ENCODE measurements around the gene SPESP1.
"Not testable (repeated sequence)": the region's sequence is repeated elsewhere in the genome, so short reads cannot be mapped to it uniquely, and the experiment has no call there.

The SPESP1 gene

GRCh38 chr15:68966996-68967395 lies 36.7 kb downstream of the SPESP1 start:
- H3K27me3 ChIP-seq (ENCODE audit: control insufficient read depth in 1 of 2, insufficient read depth in 2 of 2, low read length in 2 of 2), result no peaks in the 10 kb centered on the region
- H3K9ac ChIP-seq (ENCODE audit: low read length), result no peak overlapping the region
- no peaks in the 10 kb centered on the region for H3K9me3 ChIP-seq (ENCODE audit: low read length)
- H3K36me3 ChIP-seq (ENCODE audit: insufficient read depth, low read length), result no peaks in the 10 kb centered on the region
- no peaks in the 10 kb centered on the region for H3K4me1 ChIP-seq (ENCODE audit: insufficient read depth, low read length)
- no peak overlapping the region for H3K27ac ChIP-seq (ENCODE audit: low read depth, low read length)
- no peak overlapping the region for H3K4me3 ChIP-seq (ENCODE audit: low read depth in 1 of 2, low read length in 2 of 2)

- Histone ChIP-seq H3K9me3 (ENCODE audit: low read length) (no peaks in the 10 kb centered on the region), H3K27ac (ENCODE audit: low read depth, low read length) (no peak overlapping the region), H3K4me1 (ENCODE audit: insufficient read depth, low read length) (peaks cover 9% of the 10 kb centered on the region), H3K36me3 (ENCODE audit: insufficient read depth, low read length) (no peaks in the 10 kb centered on the region), H3K9ac (ENCODE audit: low read length) (no peak overlapping the region), H3K27me3 (ENCODE audit: control insufficient read depth in 1 of 2, insufficient read depth in 2 of 2, low read length in 2 of 2) (no peaks in the 10 kb centered on the region), H3K4me3 (ENCODE audit: low read depth in 1 of 2, low read length in 2 of 2) (no peak overlapping the region)
These were observed 37.6 kb downstream of the SPESP1 start for GRCh38 chr15:68967948-68968347.

GRCh38 chr15:68969298-68969697 lies 39.0 kb downstream of the SPESP1 start:
- Histone ChIP-seq H3K4me3 (ENCODE audit: low read depth in 1 of 2, low read length in 2 of 2) (no peak overlapping the region), H3K9me3 (ENCODE audit: low read length) (no peaks in the 10 kb centered on the region), H3K27ac (ENCODE audit: low read depth, low read length) (no peak overlapping the region), H3K27me3 (ENCODE audit: control insufficient read depth in 1 of 2, insufficient read depth in 2 of 2, low read length in 2 of 2) (no peaks in the 10 kb centered on the region), H3K36me3 (ENCODE audit: insufficient read depth, low read length) (no peaks in the 10 kb centered on the region), H3K4me1 (ENCODE audit: insufficient read depth, low read length) (peaks cover 10% of the 10 kb centered on the region), H3K9ac (ENCODE audit: low read length) (no peak overlapping the region)

DNA sequence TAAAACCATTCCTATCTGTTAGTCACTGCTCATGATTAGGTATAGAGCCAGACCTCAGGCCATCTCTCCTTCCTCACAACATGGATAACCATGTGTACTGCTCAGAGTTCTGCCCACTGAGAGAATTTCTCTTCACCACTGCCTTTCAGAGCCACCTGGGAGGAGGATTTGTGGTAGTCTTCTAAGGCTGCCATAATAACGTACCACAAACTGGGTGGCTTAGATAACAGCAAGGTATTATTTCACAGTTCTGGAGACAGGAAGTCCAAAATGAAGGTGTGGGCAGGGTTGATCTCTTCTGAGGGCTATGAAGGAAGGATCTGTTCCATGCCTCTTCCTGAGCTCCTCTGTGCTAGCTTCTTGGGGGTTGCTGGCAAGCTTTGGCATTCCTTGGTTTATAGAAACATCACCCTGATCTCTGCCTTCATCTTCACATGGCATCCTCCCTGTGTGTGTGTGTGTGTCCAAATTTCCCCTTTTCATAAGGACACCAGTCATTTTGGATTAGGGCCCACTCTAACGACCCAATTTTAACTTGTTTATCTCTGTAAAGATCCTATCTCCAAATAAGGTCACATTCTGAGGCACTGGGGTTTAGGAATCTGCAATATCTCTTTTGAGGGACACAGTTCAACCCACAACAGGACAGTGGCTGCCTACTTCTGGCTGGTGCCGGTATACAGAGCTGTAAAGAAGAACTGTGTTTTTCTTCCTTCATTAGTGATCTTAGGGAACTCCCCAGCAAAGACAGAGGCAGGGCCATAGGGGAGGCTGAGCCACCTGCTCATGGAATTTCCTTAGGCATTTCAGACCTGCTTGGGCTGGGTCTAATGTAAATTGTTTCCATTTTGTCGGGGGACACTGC lies 42.1 kb downstream of the SPESP1 start:
- Histone ChIP-seq H3K4me3 (ENCODE audit: low read depth in 1 of 2, low read length in 2 of 2) (no peak overlapping the region), H3K9me3 (ENCODE audit: low read length) (no peaks in the 10 kb centered on the region), H3K4me1 (ENCODE audit: insufficient read depth, low read length) (peaks cover 10% of the 10 kb centered on the region), H3K27ac (ENCODE audit: low read depth, low read length) (no peak overlapping the region), H3K27me3 (ENCODE audit: control insufficient read depth in 1 of 2, insufficient read depth in 2 of 2, low read length in 2 of 2) (no peaks in the 10 kb centered on the region), H3K36me3 (ENCODE audit: insufficient read depth, low read length) (no peaks in the 10 kb centered on the region), H3K9ac (ENCODE audit: low read length) (no peak overlapping the region)

DNA sequence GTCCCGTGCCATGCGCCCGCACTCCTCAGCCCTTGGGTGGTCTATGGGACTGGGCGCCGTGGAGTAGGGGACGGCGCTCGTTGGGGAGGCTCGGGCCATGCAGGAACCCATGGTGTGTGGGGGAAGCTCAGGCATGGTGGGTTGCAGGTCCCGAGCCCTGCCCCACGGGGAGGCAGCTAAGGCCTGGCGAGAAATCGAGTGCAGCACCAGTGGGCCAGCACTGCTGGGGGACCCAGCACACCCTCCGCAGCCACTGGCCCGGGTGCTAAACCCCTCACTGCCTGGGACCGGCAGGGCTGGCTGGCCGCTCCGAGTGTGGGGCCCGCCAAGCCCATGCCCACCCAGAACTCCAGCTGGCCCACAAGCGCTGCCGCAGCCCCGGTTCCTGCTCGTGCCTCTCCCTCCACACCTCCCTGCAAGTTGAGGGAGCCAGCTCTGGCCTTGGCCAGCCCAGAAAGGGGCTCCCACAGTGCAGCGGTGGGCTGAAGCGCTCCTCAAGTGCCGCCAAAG lies 45.4 kb downstream of the SPESP1 start:
- H3K9me3 ChIP-seq (ENCODE audit: low read length); H3K27me3 ChIP-seq (ENCODE audit: control insufficient read depth in 1 of 2, insufficient read depth in 2 of 2, low read length in 2 of 2); H3K36me3 ChIP-seq (ENCODE audit: insufficient read depth, low read length); H3K27ac ChIP-seq (ENCODE audit: low read depth, low read length); H3K4me3 ChIP-seq (ENCODE audit: low read depth in 1 of 2, low read length in 2 of 2); H3K9ac ChIP-seq (ENCODE audit: low read length): not testable (repeated sequence)
- peaks cover 10% of the 10 kb centered on the region for H3K4me1 ChIP-seq (ENCODE audit: insufficient read depth, low read length)

DNA sequence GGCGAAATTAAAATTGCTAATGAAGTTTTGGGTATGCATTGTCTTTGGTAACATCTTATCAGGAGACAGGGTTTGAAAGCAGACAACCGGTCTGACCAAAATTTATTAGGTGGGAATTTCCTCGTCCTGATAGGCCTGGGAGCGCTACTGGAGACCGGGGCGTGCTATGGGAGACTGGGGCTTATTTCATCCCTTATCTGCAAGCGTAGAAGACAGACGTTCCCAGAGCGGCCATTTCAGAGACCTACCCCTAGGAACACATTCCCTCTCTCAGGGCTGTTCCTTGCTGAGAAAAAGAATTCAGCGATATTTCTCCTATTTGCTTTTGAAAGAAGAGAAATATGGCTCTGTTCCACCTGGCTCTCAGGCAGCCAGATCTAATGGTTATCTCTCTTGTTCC lies 47.1 kb downstream of the SPESP1 start:
- H3K27ac ChIP-seq (ENCODE audit: low read depth, low read length); H3K4me3 ChIP-seq (ENCODE audit: low read depth in 1 of 2, low read length in 2 of 2); H3K4me1 ChIP-seq (ENCODE audit: insufficient read depth, low read length); H3K36me3 ChIP-seq (ENCODE audit: insufficient read depth, low read length); H3K9me3 ChIP-seq (ENCODE audit: low read length); H3K27me3 ChIP-seq (ENCODE audit: control insufficient read depth in 1 of 2, insufficient read depth in 2 of 2, low read length in 2 of 2); H3K9ac ChIP-seq (ENCODE audit: low read length): not testable (repeated sequence)

DNA sequence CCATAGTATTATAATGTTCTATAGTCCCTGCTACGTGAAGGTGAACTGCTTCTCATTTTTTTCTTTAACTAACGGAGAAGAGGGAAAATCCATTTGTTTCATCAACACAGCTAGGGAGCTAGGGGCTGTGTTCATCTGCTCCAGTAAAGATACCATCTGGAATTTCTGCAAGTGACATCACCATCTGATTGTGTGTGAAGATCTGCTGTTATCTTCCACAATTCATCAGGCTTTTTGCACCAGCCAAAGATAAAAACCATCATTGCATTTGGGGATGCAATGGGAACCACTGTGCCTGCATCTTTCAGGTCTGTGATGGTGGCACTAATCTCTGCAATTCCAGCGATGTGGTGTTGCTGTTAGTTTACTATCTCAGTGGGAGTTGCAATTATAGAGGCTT lies 48.7 kb downstream of the SPESP1 start:
- Histone ChIP-seq H3K27ac (ENCODE audit: low read depth, low read length) (no peak overlapping the region), H3K9me3 (ENCODE audit: low read length) (no peaks in the 10 kb centered on the region), H3K4me3 (ENCODE audit: low read depth in 1 of 2, low read length in 2 of 2) (no peak overlapping the region), H3K36me3 (ENCODE audit: insufficient read depth, low read length) (no peaks in the 10 kb centered on the region), H3K9ac (ENCODE audit: low read length) (no peak overlapping the region), H3K27me3 (ENCODE audit: control insufficient read depth in 1 of 2, insufficient read depth in 2 of 2, low read length in 2 of 2) (no peaks in the 10 kb centered on the region), H3K4me1 (ENCODE audit: insufficient read depth, low read length) (no peaks in the 10 kb centered on the region)

- Histone ChIP-seq H3K4me1 (ENCODE audit: insufficient read depth, low read length) (no peaks in the 10 kb centered on the region), H3K27me3 (ENCODE audit: control insufficient read depth in 1 of 2, insufficient read depth in 2 of 2, low read length in 2 of 2) (no peaks in the 10 kb centered on the region), H3K9ac (ENCODE audit: low read length) (no peak overlapping the region), H3K27ac (ENCODE audit: low read depth, low read length) (no peak overlapping the region), H3K36me3 (ENCODE audit: insufficient read depth, low read length) (no peaks in the 10 kb centered on the region), H3K9me3 (ENCODE audit: low read length) (no peaks in the 10 kb centered on the region), H3K4me3 (ENCODE audit: low read depth in 1 of 2, low read length in 2 of 2) (no peak overlapping the region)
These were observed 49.5 kb downstream of the SPESP1 start for GRCh38 chr15:68979816-68980215.

DNA sequence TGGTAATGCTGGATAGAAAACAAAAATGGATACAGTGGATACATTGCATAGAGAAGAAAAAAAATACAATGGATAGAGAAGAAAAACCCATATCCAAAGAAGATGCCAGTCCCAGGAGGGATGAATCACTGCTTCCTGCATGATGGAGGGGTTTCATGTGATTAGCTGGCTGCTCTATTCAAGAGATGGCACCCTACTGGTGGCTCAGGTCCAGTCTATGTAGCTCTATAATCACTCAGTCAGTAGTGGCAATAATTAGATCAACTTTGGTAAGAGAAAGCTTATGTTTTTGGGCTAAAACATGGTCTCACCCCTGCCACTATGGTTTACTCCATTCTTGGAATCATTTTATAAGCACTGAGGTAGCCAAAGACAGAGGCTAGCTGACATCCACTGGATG lies 50.5 kb downstream of the SPESP1 start:
- Histone ChIP-seq H3K36me3 (ENCODE audit: insufficient read depth, low read length) (no peaks in the 10 kb centered on the region), H3K4me1 (ENCODE audit: insufficient read depth, low read length) (no peaks in the 10 kb centered on the region), H3K9me3 (ENCODE audit: low read length) (no peaks in the 10 kb centered on the region), H3K27ac (ENCODE audit: low read depth, low read length) (no peak overlapping the region), H3K27me3 (ENCODE audit: control insufficient read depth in 1 of 2, insufficient read depth in 2 of 2, low read length in 2 of 2) (no peaks in the 10 kb centered on the region), H3K4me3 (ENCODE audit: low read depth in 1 of 2, low read length in 2 of 2) (no peak overlapping the region), H3K9ac (ENCODE audit: low read length) (no peak overlapping the region)

- H3K9ac ChIP-seq (ENCODE audit: low read length), result no peak overlapping the region
- no peaks in the 10 kb centered on the region for H3K9me3 ChIP-seq (ENCODE audit: low read length)
- H3K4me1 ChIP-seq (ENCODE audit: insufficient read depth, low read length), result no peaks in the 10 kb centered on the region
- H3K4me3 ChIP-seq (ENCODE audit: low read depth in 1 of 2, low read length in 2 of 2), result no peak overlapping the region
- no peaks in the 10 kb centered on the region for H3K27me3 ChIP-seq (ENCODE audit: control insufficient read depth in 1 of 2, insufficient read depth in 2 of 2, low read length in 2 of 2)
- no peaks in the 10 kb centered on the region for H3K36me3 ChIP-seq (ENCODE audit: insufficient read depth, low read length)
- no peak overlapping the region for H3K27ac ChIP-seq (ENCODE audit: low read depth, low read length)
These were observed 51.6 kb downstream of the SPESP1 start for GRCh38 chr15:68981941-68982340.

- Histone ChIP-seq H3K4me3 (ENCODE audit: low read depth in 1 of 2, low read length in 2 of 2) (no peak overlapping the region), H3K9ac (ENCODE audit: low read length) (no peak overlapping the region)
These were observed 52.7 kb downstream of the SPESP1 start for GRCh38 chr15:68982976-68983563.

More at GRCh38 chr15:68982976-68983563, 52.7 kb downstream of the SPESP1 start:
- Histone ChIP-seq H3K36me3 (ENCODE audit: insufficient read depth, low read length) (no peaks in the 10 kb centered on the region), H3K27ac (ENCODE audit: low read depth, low read length) (no peak overlapping the region), H3K27me3 (ENCODE audit: control insufficient read depth in 1 of 2, insufficient read depth in 2 of 2, low read length in 2 of 2) (no peaks in the 10 kb centered on the region), H3K4me1 (ENCODE audit: insufficient read depth, low read length) (no peaks in the 10 kb centered on the region), H3K9me3 (ENCODE audit: low read length) (no peaks in the 10 kb centered on the region)
